Measurements from ENCODE around the gene ARSB.

Gene ARSB

DNA sequence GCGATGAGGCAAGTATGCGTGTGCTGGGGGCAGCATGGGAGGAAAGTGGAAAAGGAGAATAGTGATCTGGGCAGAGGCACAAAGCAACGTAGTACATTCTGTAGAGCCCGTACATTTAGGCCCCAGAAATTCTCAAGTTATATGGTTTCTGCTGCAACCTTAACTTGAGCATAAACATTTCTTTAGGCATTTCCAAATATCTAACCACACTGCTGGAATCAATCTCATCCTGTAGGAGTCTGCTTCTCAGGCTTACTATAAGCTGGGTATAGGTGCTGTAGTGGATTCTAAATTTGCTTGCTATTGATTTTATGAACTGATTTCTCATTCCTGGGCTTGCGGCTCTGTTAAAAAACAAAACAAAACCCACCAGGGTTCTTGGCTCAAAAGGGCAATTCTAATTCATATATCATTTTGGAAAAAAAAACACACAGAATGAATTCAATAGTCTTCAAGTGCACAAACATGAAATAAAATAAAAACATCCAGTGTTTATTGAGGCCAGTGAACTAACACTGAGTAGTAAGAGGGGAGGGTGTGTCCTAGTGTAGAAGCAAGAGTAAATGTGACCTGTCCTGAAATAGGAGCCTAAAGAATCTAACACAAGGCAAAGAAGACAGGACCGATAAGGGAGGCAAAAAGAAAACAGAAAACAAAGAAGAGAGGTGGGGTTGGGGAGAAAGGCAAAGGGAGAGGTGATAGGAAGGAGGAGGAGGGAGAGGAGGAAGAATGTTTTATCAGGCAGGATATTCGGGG lies 191.0 kb downstream of the ARSB start:
- Histone ChIP-seq H3K4me2 (no peak overlapping the region), H3K9ac (no peak overlapping the region), H3K9me3 (replicated peaks in 1 of 11) (no peaks in the 10 kb centered on the region), H3K27ac (no peak overlapping the region), H4K20me1 (no peaks in the 10 kb centered on the region), H3K4me1 (peaks cover 0 to 11% (median 2%) of the 10 kb centered on the region in 10 experiments; a peak in 10 of 20 replicates), H3K4me3 (no peak overlapping the region), H3K36me3 (peaks cover 0 to 15% (median 0%) of the 10 kb centered on the region in 11 experiments; a peak in 4 of 22 replicates), H3K27me3 (no peaks in the 10 kb centered on the region)
- TF ChIP-seq Cebpa-rat (IDR thresholded peaks at IDR 0.05) = no peak

DNA sequence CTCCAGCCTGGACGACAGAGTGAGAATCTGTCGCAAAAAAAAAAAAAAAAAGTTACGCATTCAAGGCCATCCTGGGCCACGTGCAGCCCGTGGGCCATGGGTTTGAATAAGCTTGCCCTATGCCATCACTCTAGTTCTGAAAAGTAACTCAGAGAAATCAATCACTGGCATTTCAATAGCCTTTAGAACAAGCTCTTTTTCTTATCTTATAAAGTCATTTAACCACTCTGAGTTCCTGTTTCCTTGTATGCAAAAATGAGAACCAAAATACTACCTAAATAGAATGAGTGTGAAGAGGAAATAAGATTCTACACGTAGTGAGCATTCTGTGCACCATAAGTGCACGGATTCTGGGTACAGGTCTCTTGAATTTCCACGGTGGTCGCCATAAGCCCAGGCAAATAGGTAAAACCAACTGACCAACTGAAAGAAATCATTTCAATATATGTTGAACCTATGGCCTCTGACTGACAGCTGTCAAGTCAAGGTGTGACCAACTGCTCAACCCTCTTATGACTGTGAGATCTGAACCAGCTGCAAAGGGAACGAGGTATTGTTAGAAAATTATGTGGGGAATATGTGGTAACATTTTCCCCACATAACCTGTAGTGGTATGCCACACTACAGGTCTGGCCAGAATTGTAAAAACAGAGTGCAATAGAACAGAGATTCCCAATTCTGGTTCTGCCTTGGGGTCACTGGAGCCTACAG lies 192.6 kb downstream of the ARSB start:
- Histone ChIP-seq H3K9me3 (replicated peaks in 1 of 11) (no peaks in the 10 kb centered on the region), H3K4me3 (no peak overlapping the region), H3K9ac (no peak overlapping the region), H3K27me3 (no peaks in the 10 kb centered on the region), H3K36me3 (peaks cover 0 to 6% (median 0%) of the 10 kb centered on the region in 11 experiments; a peak in 2 of 22 replicates), H4K20me1 (no peaks in the 10 kb centered on the region), H3K27ac (no peak overlapping the region), H3K4me2 (peak overlapping the region in 1 of 11 experiments; percentile 46; a peak in 4 of 22 replicates), H3K4me1 (peaks cover 0 to 11% (median 2%) of the 10 kb centered on the region in 10 experiments; a peak in 10 of 20 replicates)
- TF ChIP-seq Cebpa-rat (IDR thresholded peaks at IDR 0.05) = no peak

DNA sequence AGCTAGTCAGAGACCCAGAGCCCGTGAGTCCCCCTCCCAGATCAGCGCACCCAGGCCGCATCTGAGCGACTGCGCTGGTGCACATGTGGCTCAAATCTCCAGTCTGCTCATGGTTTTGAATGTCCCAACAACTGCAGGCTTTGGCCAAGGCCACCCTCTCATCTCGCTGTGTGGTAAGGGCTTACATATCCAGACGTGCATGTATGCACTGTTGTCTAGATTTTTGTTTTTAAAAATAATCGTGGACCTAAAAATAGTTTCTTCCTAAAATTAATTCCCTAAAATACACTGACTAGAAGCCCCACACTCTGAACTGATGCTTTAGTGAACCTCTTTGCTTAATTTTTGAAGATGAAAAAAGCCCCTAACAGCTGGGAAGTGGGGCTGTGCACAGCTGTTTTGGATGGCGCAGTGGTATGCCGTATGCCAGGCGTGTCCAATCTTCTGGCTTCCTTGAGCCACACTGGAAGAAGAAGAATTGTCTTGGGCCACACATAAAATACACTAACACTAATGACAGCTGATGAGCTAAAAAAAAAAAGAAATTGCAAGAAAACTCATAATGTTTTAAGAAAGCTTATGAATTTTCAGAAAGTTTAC lies 193.5 kb downstream of the ARSB start:
- H3K4me1 ChIP-seq = peaks cover 0 to 11% (median 2%) of the 10 kb centered on the region in 10 experiments; a peak in 10 of 20 replicates
- H3K27me3 ChIP-seq = no peaks in the 10 kb centered on the region
- no peak overlapping the region for H3K27ac ChIP-seq
- no peak overlapping the region for H3K4me2 ChIP-seq
- H3K36me3 ChIP-seq = peaks cover 0 to 6% (median 0%) of the 10 kb centered on the region in 11 experiments; a peak in 2 of 22 replicates
- H3K9ac ChIP-seq = no peak overlapping the region
- TF ChIP-seq Cebpa-rat (IDR thresholded peaks at IDR 0.05) = no peak
- no peaks in the 10 kb centered on the region for H4K20me1 ChIP-seq
- H3K9me3 ChIP-seq (replicated peaks in 1 of 11) = no peaks in the 10 kb centered on the region
- no peak overlapping the region for H3K4me3 ChIP-seq

DNA sequence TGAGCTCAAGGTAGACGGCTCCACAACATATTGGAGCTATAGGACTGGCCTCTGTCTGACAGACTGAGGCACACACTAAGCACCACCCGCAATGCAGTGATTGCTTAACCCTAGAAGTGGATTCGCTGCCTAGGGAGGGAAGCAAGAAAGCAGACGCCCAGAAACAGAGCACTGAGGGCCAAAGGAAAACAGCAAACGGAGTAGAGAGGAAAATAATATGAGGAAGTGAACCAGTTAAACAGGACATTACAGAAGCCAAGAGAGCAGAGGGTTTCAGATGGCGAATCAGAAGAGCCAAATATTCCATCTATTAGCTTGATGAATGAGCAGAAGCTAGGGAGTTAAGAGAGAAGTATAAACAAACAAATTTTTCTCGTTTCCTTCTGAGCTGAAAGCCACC lies 197.3 kb downstream of the ARSB start:
- peaks cover 0 to 4% (median 0%) of the 10 kb centered on the region in 11 experiments; a peak in 1 of 22 replicates for H3K36me3 ChIP-seq
- no peak overlapping the region for H3K27ac ChIP-seq
- H3K9ac ChIP-seq = no peak overlapping the region
- no peak for TF ChIP-seq Cebpa-rat (IDR thresholded peaks at IDR 0.05)
- H3K9me3 ChIP-seq (replicated peaks in 1 of 11) = peaks cover 0 to 10% (median 0%) of the 10 kb centered on the region in 11 experiments; a peak in 1 of 22 replicates
- no peak overlapping the region for H3K4me3 ChIP-seq
- H3K27me3 ChIP-seq = no peaks in the 10 kb centered on the region
- H3K4me2 ChIP-seq = no peak overlapping the region
- H4K20me1 ChIP-seq = no peaks in the 10 kb centered on the region
- H3K4me1 ChIP-seq = peaks cover 0 to 9% (median 2%) of the 10 kb centered on the region in 10 experiments; a peak in 10 of 20 replicates

DNA sequence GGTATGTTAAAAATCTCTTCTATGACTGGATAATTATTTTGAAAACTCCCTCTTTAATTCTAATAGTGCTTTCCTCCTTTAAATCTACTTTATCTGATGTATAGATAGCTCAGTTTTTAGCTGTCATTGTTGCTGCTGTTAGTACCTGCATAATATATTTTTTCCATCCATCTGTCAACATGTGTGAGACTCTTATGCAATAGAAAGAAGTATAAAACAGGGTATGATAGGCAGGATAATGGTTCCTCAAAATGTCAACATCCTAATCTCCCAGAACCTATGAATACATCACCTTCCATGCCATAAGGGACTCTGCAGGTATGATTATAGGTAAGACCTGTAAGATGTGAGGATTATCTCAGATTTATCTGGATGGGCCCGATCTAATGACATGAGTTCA lies 199.7 kb downstream of the ARSB start:
- no peaks in the 10 kb centered on the region for H4K20me1 ChIP-seq
- H3K9me3 ChIP-seq (replicated peaks in 1 of 11) = peaks cover 0 to 10% (median 0%) of the 10 kb centered on the region in 11 experiments; a peak in 1 of 22 replicates
- no peak overlapping the region for H3K4me3 ChIP-seq
- TF ChIP-seq Cebpa-rat (IDR thresholded peaks at IDR 0.05) = no peak
- H3K27me3 ChIP-seq = no peaks in the 10 kb centered on the region
- no peak overlapping the region for H3K9ac ChIP-seq
- peaks cover 3 to 22% (median 14%) of the 10 kb centered on the region in 11 experiments; a peak in 18 of 22 replicates for H3K36me3 ChIP-seq
- H3K4me2 ChIP-seq = no peak overlapping the region
- H3K27ac ChIP-seq = no peak overlapping the region
- no peaks in the 10 kb centered on the region for H3K4me1 ChIP-seq

DNA sequence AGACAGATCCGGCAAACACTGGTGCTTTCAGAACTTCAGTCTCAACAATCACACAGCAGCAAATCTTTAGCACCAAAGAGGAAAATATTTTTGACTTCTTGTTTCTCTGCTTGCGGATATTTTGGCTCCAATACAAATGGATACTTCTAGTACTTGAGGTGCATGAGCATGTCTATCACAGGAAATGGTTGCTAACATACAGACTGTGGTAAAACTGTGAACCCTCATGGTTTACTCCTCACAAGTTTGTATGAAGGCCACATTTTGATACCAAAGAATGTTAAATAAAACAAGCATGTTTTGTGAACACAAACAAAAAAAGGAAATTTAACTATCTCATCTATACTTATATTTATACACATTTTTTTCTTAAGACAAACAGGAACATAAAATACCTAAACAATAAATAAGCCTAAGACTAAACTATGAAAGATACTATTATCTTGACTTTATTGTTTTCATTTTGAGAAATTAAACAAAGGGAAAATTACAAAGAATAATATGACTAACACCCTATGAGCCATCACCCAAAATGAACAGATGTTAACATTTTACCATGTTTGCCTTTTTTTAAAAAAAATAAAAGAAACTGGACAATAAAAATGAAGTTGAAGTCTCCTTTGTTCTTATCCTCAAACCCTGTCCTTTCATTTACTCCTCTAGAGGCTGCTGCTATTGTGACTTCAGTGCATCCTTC lies 201.5 kb downstream of the ARSB start:
- no peak overlapping the region for H3K4me2 ChIP-seq
- no peak overlapping the region for H3K27ac ChIP-seq
- no peaks in the 10 kb centered on the region for H4K20me1 ChIP-seq
- H3K36me3 ChIP-seq = peaks cover 10 to 41% (median 29%) of the 10 kb centered on the region in 11 experiments; a peak in 20 of 22 replicates
- H3K9me3 ChIP-seq (replicated peaks in 1 of 11) = peaks cover 0 to 10% (median 0%) of the 10 kb centered on the region in 11 experiments; a peak in 1 of 22 replicates
- no peak for TF ChIP-seq Cebpa-rat (IDR thresholded peaks at IDR 0.05)
- no peaks in the 10 kb centered on the region for H3K4me1 ChIP-seq
- no peaks in the 10 kb centered on the region for H3K27me3 ChIP-seq
- no peak overlapping the region for H3K4me3 ChIP-seq
- H3K9ac ChIP-seq = no peak overlapping the region

DNA sequence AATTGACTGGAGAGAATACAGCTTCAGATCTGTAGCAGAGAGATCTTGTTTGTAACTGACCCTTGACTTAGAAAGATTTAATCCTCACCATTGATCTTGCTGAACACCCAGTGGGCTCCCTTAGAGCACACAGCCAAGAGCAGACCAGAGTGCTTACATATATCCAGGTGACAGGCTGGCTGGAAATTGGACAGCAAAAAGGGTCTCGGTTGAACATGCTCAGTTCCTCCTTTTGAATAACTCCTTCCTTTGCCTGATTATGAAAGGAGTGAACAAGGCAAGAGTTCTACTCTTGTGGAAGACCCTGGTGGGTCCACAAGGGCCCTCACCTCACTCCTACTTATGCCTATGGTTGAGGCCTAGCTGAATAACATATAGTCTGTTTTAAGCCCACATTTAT lies 202.4 kb downstream of the ARSB start:
- Histone ChIP-seq H3K4me2 (no peak overlapping the region), H3K27me3 (no peaks in the 10 kb centered on the region), H3K4me3 (no peak overlapping the region), H3K36me3 (peaks cover 10 to 49% (median 36%) of the 10 kb centered on the region in 11 experiments; a peak in 20 of 22 replicates), H3K27ac (no peak overlapping the region), H4K20me1 (no peaks in the 10 kb centered on the region), H3K9ac (no peak overlapping the region), H3K4me1 (no peaks in the 10 kb centered on the region), H3K9me3 (replicated peaks in 1 of 11) (peaks cover 0 to 10% (median 0%) of the 10 kb centered on the region in 11 experiments; a peak in 1 of 22 replicates)
- no peak for TF ChIP-seq Cebpa-rat (IDR thresholded peaks at IDR 0.05)

DNA sequence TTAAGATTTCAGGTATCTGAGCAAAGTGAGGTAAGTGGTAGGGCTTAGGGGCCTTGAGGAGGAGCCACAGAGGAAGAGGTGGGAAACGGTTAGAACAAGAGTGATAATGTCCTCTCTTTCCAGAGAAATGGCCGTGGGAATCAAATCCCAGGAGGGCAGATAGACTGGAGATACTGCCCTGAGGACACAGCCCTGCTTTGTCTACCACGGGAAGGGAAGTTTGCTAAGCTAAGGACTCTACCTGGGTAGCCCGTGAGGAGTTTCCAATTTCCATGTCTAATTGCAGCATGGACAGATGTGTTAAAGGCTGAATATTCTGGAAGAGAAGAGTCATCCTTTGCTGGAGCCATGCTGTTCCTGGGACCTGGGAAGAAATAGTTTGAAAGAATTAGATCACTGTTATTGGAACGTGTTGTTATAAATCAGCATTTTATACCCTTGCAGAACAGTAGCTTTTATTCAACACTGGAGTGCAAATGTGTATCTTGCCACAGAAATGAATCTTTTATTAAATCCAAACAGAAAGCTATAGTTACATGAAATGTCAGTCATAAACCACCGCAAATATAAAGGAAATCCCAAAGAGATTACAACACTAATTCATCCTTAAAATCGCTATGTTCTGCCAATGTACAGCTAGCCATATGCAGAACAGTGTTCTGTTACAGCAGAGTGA lies 203.4 kb downstream of the ARSB start:
- TF ChIP-seq Cebpa-rat (IDR thresholded peaks at IDR 0.05) = no peak
- Histone ChIP-seq H3K36me3 (peaks cover 10 to 55% (median 38%) of the 10 kb centered on the region in 11 experiments; a peak in 20 of 22 replicates), H3K9ac (no peak overlapping the region), H4K20me1 (no peaks in the 10 kb centered on the region), H3K4me3 (no peak overlapping the region), H3K4me1 (no peaks in the 10 kb centered on the region), H3K4me2 (no peak overlapping the region), H3K27ac (no peak overlapping the region), H3K27me3 (no peaks in the 10 kb centered on the region), H3K9me3 (replicated peaks in 1 of 11) (peaks cover 0 to 13% (median 0%) of the 10 kb centered on the region in 11 experiments; a peak in 3 of 22 replicates)
